Trophoblast cell (in vitro differentiated cells and primary cell): ENCODE measurements around the gene SORCS1.

Experiments
- DNase-seq, 2 donors: peaks; one replicate each; pipeline ENCODE4 v3.0.0-alpha.2; 2016
- H2AFZ ChIP-seq: 2 replicates; pipeline ENCODE4 v1.6.1; 2013; ENCODE audit warnings: low read length, moderate library complexity, mild to moderate bottlenecking; ENCODE audit not compliant: insufficient read depth, poor library complexity
- H2AK5ac ChIP-seq: 2 replicates; pipeline ENCODE4 v1.6.1; 2013; ENCODE audit warnings: mild to moderate bottlenecking, low read length
- H2BK120ac ChIP-seq: 2 replicates; pipeline ENCODE4 v1.6.1; 2013; ENCODE audit warnings: low read length, mild to moderate bottlenecking, moderate library complexity; ENCODE audit not compliant: insufficient read depth, poor library complexity
- H2BK12ac ChIP-seq: 2 replicates; pipeline ENCODE4 v1.6.1; 2013; ENCODE audit warnings: mild to moderate bottlenecking, low read length, moderate library complexity
- H2BK5ac ChIP-seq: 2 replicates; pipeline ENCODE4 v1.6.1; 2013; ENCODE audit warnings: low read length, low read depth, moderate library complexity, mild to moderate bottlenecking; ENCODE audit not compliant: poor library complexity
- H3K14ac ChIP-seq: 2 replicates; pipeline ENCODE4 v1.6.1; 2013; ENCODE audit warnings: mild to moderate bottlenecking, low read length
- H3K18ac ChIP-seq: 2 replicates; pipeline ENCODE4 v1.6.1; 2013; ENCODE audit warnings: mild to moderate bottlenecking, low read length
- H3K23ac ChIP-seq: 2 replicates; pipeline ENCODE4 v1.6.1; 2013; ENCODE audit warnings: low read length
- H3K27ac ChIP-seq: 2 replicates; pipeline ENCODE4 v1.5.1; 2013; ENCODE audit warnings: low read depth, mild to moderate bottlenecking, inconsistent platforms, low read length, moderate library complexity
- H3K27me3 ChIP-seq: 2 replicates; pipeline ENCODE4 v1.6.1; 2013; ENCODE audit warnings: inconsistent platforms, mild to moderate bottlenecking, low read length, moderate library complexity; ENCODE audit not compliant: insufficient read depth
- H3K36me3 ChIP-seq, 2 experiments: 1 replicate in 1 of 2; 2 replicates in 1 of 2; pipeline ENCODE4 v1.6.1; 2013; ENCODE audit warnings: low read length in 2 of 2, mild to moderate bottlenecking in 2 of 2, moderate library complexity in 1 of 2; ENCODE audit not compliant: insufficient read depth in 2 of 2, control insufficient read depth in 1 of 2
- H3K4ac ChIP-seq: 2 replicates; pipeline ENCODE4 v1.6.1; 2013; ENCODE audit warnings: low read depth, mild to moderate bottlenecking, low read length, moderate library complexity
- H3K4me1 ChIP-seq, 2 experiments: 1 replicate in 1 of 2; 2 replicates in 1 of 2; pipeline ENCODE4 v1.6.1; 2013; ENCODE audit warnings: low read length in 2 of 2, mild to moderate bottlenecking in 2 of 2, moderate library complexity in 1 of 2; ENCODE audit not compliant: insufficient read depth in 2 of 2, control insufficient read depth in 1 of 2
- H3K4me2 ChIP-seq: 2 replicates; pipeline ENCODE4 v1.6.1; 2013; ENCODE audit warnings: inconsistent platforms, mild to moderate bottlenecking, low read length, moderate library complexity
- H3K4me3 ChIP-seq: 2 replicates; pipeline ENCODE4 v1.5.1; 2013; ENCODE audit warnings: mild to moderate bottlenecking, low read depth, low read length, inconsistent platforms
- H3K79me1 ChIP-seq: one replicate; pipeline ENCODE4 v1.6.1; 2013; ENCODE audit warnings: low read length
- H3K79me2 ChIP-seq: 2 replicates; pipeline ENCODE4 v1.6.1; 2013; ENCODE audit warnings: low read length, mild to moderate bottlenecking; ENCODE audit not compliant: control insufficient read depth, insufficient read depth, poor library complexity
- H3K9ac ChIP-seq: 2 replicates; pipeline ENCODE4 v1.6.1; 2013; ENCODE audit warnings: mild to moderate bottlenecking, low read length
- H3K9me3 ChIP-seq: 2 replicates; pipeline ENCODE4 v1.6.1; 2013; ENCODE audit warnings: low read depth, mild to moderate bottlenecking, control low read depth, inconsistent platforms, low read length; ENCODE audit not compliant: insufficient read depth
- H4K12ac ChIP-seq: 2 replicates; pipeline ENCODE4 v1.6.1; 2013; ENCODE audit warnings: low read depth, mild to moderate bottlenecking, low read length, moderate library complexity
- H4K8ac ChIP-seq: 2 replicates; pipeline ENCODE4 v1.6.1; 2013; ENCODE audit warnings: low read depth, mild to moderate bottlenecking, low read length, moderate library complexity
- H4K91ac ChIP-seq: one replicate; pipeline ENCODE4 v1.6.1; 2013; ENCODE audit warnings: low read depth, mild to moderate bottlenecking, low read length, moderate library complexity
- WGBS: extraction: QIAGEN DNeasy Blood & Tissue Kit; methylation state at CpG from one replicate; pipeline ENCODE4 v1.1.7; 2013; ENCODE audit warnings: missing lambda C conversion rate; ENCODE audit not compliant: insufficient read length, insufficient coverage; ENCODE audit errors: extremely low coverage; 5-methylcytosine and 5-hydroxymethylcytosine counted together

SORCS1 gene

DNA sequence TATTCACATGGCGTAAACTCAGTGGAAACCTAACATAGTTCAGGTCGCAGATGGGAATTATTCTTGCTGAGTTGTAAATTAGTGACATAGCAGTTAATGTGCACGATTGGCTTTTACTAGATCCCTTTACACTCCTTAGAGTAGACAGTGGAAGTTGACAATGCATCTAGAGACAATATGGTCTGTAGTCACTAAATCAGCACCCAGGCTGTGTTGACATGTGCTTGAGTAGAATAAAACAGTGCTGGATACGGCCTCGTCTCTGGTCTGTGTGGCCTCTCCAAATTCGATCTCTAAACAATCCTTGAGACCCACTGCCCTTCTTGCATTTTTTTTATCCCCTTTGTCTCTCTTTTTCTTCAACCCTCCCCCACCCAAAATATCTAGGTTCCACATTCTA is 615.7 kb downstream of the SORCS1 start:
- no peaks in the 10 kb centered on the region for H3K79me1 ChIP-seq
- WGBS = no CpG with 5 or more reads among the region's 6 CpGs
- H2AFZ ChIP-seq = no peak overlapping the region
- H3K27ac ChIP-seq = no peak overlapping the region
- H4K12ac ChIP-seq = no peak overlapping the region
- H2BK12ac ChIP-seq = no peak overlapping the region
- no peaks in the 10 kb centered on the region for H3K79me2 ChIP-seq
- H3K27me3 ChIP-seq = no peaks in the 10 kb centered on the region
- H2BK120ac ChIP-seq = no peak overlapping the region
- H4K8ac ChIP-seq = no peak overlapping the region
- H3K4ac ChIP-seq = no peak overlapping the region
- H3K18ac ChIP-seq = no peak overlapping the region
- no peaks in the 10 kb centered on the region for H3K9me3 ChIP-seq
- H3K14ac ChIP-seq = no peak overlapping the region
- H3K36me3 ChIP-seq = no peaks in the 10 kb centered on the region
- H2BK5ac ChIP-seq = no peak overlapping the region
- no peak overlapping the region for H3K4me3 ChIP-seq
- H3K4me1 ChIP-seq = no peaks in the 10 kb centered on the region
- DNase-seq = no peak
- H2AK5ac ChIP-seq = no peak overlapping the region
- H3K23ac ChIP-seq = no peak overlapping the region
- H3K9ac ChIP-seq = no peak overlapping the region
- no peak overlapping the region for H3K4me2 ChIP-seq
- no peak overlapping the region for H4K91ac ChIP-seq

GRCh38 chr10:106547047-106547635 is 617.4 kb downstream of the SORCS1 start:
- H3K27me3 ChIP-seq = no peaks in the 10 kb centered on the region
- no peaks in the 10 kb centered on the region for H3K4me1 ChIP-seq
- no peak overlapping the region for H2BK120ac ChIP-seq
- no peak overlapping the region for H2BK12ac ChIP-seq
- no peaks in the 10 kb centered on the region for H3K79me2 ChIP-seq
- no peaks in the 10 kb centered on the region for H3K9me3 ChIP-seq
- DNase-seq = no peak
- no CpG with 5 or more reads among the region's 7 CpGs for WGBS
- H3K4ac ChIP-seq = no peak overlapping the region
- H3K4me3 ChIP-seq = no peak overlapping the region
- no peak overlapping the region for H3K27ac ChIP-seq
- H3K14ac ChIP-seq = no peak overlapping the region
- no peak overlapping the region for H3K9ac ChIP-seq
- H2BK5ac ChIP-seq = no peak overlapping the region
- no peak overlapping the region for H4K91ac ChIP-seq
- H3K36me3 ChIP-seq = no peaks in the 10 kb centered on the region
- H3K79me1 ChIP-seq = no peaks in the 10 kb centered on the region
- H2AFZ ChIP-seq = no peak overlapping the region
- H3K4me2 ChIP-seq = no peak overlapping the region
- H2AK5ac ChIP-seq = no peak overlapping the region
- H4K8ac ChIP-seq = no peak overlapping the region
- no peak overlapping the region for H3K23ac ChIP-seq
- no peak overlapping the region for H4K12ac ChIP-seq
- H3K18ac ChIP-seq = no peak overlapping the region

DNA sequence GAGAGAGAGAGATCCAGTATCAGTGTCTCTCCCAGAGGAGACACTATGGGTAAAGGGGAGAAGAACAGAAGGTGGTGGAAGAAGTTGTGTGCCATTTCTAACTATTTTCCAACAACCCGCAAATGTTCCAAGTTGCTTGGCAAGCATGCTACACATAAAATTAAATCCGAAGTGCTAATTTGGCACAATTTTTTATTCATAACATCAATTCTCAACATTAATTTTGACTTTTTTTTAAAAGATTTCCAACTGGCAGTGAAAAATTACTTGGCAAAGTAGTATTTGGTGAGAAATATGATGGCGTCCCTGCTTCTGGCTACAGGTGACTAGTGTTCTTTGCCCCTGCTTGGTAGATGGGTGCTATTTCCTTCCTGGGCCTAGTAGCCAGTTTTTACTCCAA is 622.0 kb downstream of the SORCS1 start:
- H2AK5ac ChIP-seq = no peak overlapping the region
- H3K79me1 ChIP-seq = no peaks in the 10 kb centered on the region
- H3K4me1 ChIP-seq = no peaks in the 10 kb centered on the region
- no peaks in the 10 kb centered on the region for H3K79me2 ChIP-seq
- H4K8ac ChIP-seq = no peak overlapping the region
- no peak overlapping the region for H4K91ac ChIP-seq
- no peak overlapping the region for H2BK5ac ChIP-seq
- H3K27me3 ChIP-seq = no peaks in the 10 kb centered on the region
- H3K23ac ChIP-seq = no peak overlapping the region
- DNase-seq = no peak
- H3K4ac ChIP-seq = no peak overlapping the region
- no peaks in the 10 kb centered on the region for H3K9me3 ChIP-seq
- no peak overlapping the region for H4K12ac ChIP-seq
- H3K14ac ChIP-seq = no peak overlapping the region
- no peak overlapping the region for H3K4me3 ChIP-seq
- H3K9ac ChIP-seq = no peak overlapping the region
- H2AFZ ChIP-seq = no peak overlapping the region
- no peaks in the 10 kb centered on the region for H3K36me3 ChIP-seq
- H3K4me2 ChIP-seq = no peak overlapping the region
- H3K27ac ChIP-seq = no peak overlapping the region
- H2BK12ac ChIP-seq = no peak overlapping the region
- no peak overlapping the region for H2BK120ac ChIP-seq
- no CpG with 5 or more reads among the region's 3 CpGs for WGBS
- H3K18ac ChIP-seq = no peak overlapping the region

- Histone ChIP-seq H3K4me1 (no peaks in the 10 kb centered on the region), H3K79me2 (no peaks in the 10 kb centered on the region), H3K14ac (no peak overlapping the region), H4K12ac (no peak overlapping the region), H2BK5ac (no peak overlapping the region), H4K91ac (no peak overlapping the region), H3K4ac (no peak overlapping the region), H3K36me3 (no peaks in the 10 kb centered on the region), H3K18ac (no peak overlapping the region), H3K79me1 (no peaks in the 10 kb centered on the region), H2AFZ (no peak overlapping the region), H3K9me3 (no peaks in the 10 kb centered on the region), H3K9ac (no peak overlapping the region), H3K27ac (no peak overlapping the region), H3K4me2 (no peak overlapping the region), H2BK12ac (no peak overlapping the region), H3K23ac (no peak overlapping the region), H2AK5ac (no peak overlapping the region), H4K8ac (no peak overlapping the region), H2BK120ac (no peak overlapping the region), H3K27me3 (no peaks in the 10 kb centered on the region), H3K4me3 (no peak overlapping the region)
- no peak for DNase-seq
Measured at GRCh38 chr10:106540645-106541044, 623.9 kb downstream of the SORCS1 start.
